Transverse colon (tissue), 4 donors: ENCODE data around the gene ALKBH5. TPM values are rescaled to one million over a fixed set of nuclear protein-coding genes. Genes with fewer than 3 reads are reported as not detected.

Experiments
- DNase-seq: peaks from one replicate; pipeline ENCODE4 v3.0.0-alpha.2; 2019
- H3K27ac ChIP-seq, 4 donors: fragments of 200-600 bp; sonication (generic); 2 replicates each; pipeline ENCODE4 v1.5.1; 2016 to 2018; ENCODE audit warnings: inconsistent platforms in 4 of 4
- H3K27me3 ChIP-seq: fragments of 200-600 bp; sonication (generic); 2 replicates; pipeline ENCODE4 v1.5.1; 2017; ENCODE audit warnings: inconsistent platforms
- H3K36me3 ChIP-seq, 4 donors: fragments of 200-600 bp; sonication (generic); 2 replicates each; pipeline ENCODE4 v1.5.1; 2017 to 2019; ENCODE audit warnings: inconsistent platforms in 4 of 4
- H3K4me1 ChIP-seq, 4 donors: fragments of 200-600 bp; sonication (generic); 2 replicates each; pipeline ENCODE4 v1.5.1; 2017 to 2020; ENCODE audit warnings: inconsistent platforms in 4 of 4
- H3K4me3 ChIP-seq, 4 donors: fragments of 200-600 bp; sonication (generic); 1 replicate in 1 of 4; 2 replicates in 3 of 4; pipeline versions ENCODE4 v1.5.1 to v1.6.1; 2017 to 2019; ENCODE audit warnings: inconsistent platforms in 4 of 4
- H3K9me3 ChIP-seq, 2 donors: fragments of 200-600 bp; sonication (generic); 2 replicates each; pipeline ENCODE4 v1.5.1; 2017 to 2019; ENCODE audit warnings: inconsistent platforms in 2 of 2
- CTCF ChIP-seq, 5 experiments: fragments of 200-600 bp in 3 of 5; fragments of 450-650 bp in 2 of 5; sonication (generic) in 3 of 5; IDR thresholded peaks; 1 replicate in 2 of 5; 2 replicates in 3 of 5; pipeline ENCODE4 v1.5.1; 2016 to 2017; ENCODE audit warnings: antibody characterized with exemption in 5 of 5, inconsistent platforms in 3 of 5, mild to moderate bottlenecking in 2 of 5, moderate library complexity in 1 of 5
- EP300 ChIP-seq: sonication (generic); formaldehyde crosslinking; IDR thresholded peaks from one replicate; pipeline ENCODE4 v1.6.1; 2017; ENCODE audit warnings: antibody characterized with exemption, low read depth
- POLR2A ChIP-seq: fragments of 450-650 bp; IDR thresholded peaks from one replicate; pipeline ENCODE4 v1.6.1; 2016; ENCODE audit warnings: antibody characterized with exemption, mild to moderate bottlenecking, moderate library complexity
- POLR2AphosphoS5 ChIP-seq, 3 donors: sonication (generic); formaldehyde crosslinking; IDR thresholded peaks; one replicate each; pipeline ENCODE4 v1.6.1; 2016; ENCODE audit warnings: antibody characterized with exemption in 3 of 3
- WGBS, 2 donors: methylation state at CpG; one replicate each; pipeline ENCODE4 v1.1.5; 2018; ENCODE audit warnings: low coverage in 1 of 2; 5-methylcytosine and 5-hydroxymethylcytosine counted together
- in situ Hi-C, 4 donors: fragments of 200-750 bp; cut with MboI; loops; one replicate each; pipeline versions ENCODE4 v1.15.0 to v1.15.1; 2017; ENCODE audit warnings: low sequenced_read_pairs in 3 of 4, low pct_ligation_motif_present in 1 of 4, low pct_unique_long_range_greater_than_20kb in 1 of 4
- intact Hi-C: fragments of 100-400 bp; cut with DNase I; formaldehyde crosslinking; loops from one replicate; pipeline ENCODE4 v1.15.1; 2023; ENCODE audit warnings: low total_unique reads
- total RNA-seq, 4 donors: library from RNA; depleted of rRNA; stranded (reverse); fragments of >200 nt; gene quantifications; one replicate each; pipeline ENCODE4 v1.1.0, GENCODE V29; 2016

The ALKBH5 gene
- total RNA-seq, 4 donors from 2014 or later: 69.2 to 109 (median 88.4) TPM

DNA sequence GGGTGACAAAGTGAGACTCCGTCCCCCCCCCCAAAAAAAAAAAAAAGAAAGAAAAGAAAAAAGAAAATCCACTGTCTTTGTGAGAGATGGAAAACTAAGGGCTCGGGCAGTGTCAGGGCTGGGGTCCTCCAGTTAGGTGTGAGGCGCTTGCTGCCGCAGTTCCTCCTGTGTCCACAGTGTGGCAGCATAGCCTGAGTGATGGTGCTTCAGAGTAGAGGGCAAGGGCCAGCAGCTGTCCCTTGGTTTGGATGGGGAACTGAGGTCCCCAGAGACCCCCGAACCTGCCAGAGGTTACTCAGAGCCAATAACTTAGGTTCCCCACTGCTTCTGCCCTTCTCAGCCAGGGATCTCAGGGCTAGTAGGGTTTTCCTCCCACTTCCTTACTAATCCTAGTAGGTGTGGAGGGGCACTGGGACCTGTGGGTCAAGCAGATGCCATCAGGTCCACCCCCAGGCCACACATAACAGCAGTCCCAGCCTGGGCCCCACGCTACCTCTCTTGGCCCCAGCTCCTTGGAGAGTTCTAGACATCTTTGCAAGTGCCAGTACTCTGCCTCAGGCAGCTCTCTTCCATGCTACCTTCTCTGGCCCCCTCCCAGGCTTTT, 33.9 kb downstream of the ALKBH5 start:
- intact Hi-C loops (no loop called here), in situ Hi-C loops (loop anchor here in 2 of 4 donors (10.0 kb wide), 3 partner anchors 57 to 87 kb away; no protein-coding TSS in a partner anchor)
- WGBS, 2 donors: 0 to 8% methylated on average over 3 to 5 of the region's 6 CpGs

GRCh38 chr17:18218756-18219415, 35.3 kb downstream of the ALKBH5 start:
- Histone ChIP-seq H3K27me3 (no peaks in the 10 kb centered on the region), H3K27ac (no peak overlapping the region), H3K36me3 (no peaks in the 10 kb centered on the region), H3K4me1 (peaks cover 0 to 3% (median 0%) of the 10 kb centered on the region in 4 donors), H3K4me3 (no peak overlapping the region), H3K9me3 (no peaks in the 10 kb centered on the region)
- DNase-seq: no peak
- intact Hi-C loops: no loop called here
- in situ Hi-C loops: loop anchor here in 2 of 4 donors (10.0 kb wide), 3 partner anchors 56 to 86 kb away; no protein-coding TSS in a partner anchor
- no peak for TF ChIP-seq POLR2A
- no peak for TF ChIP-seq POLR2AphosphoS5 (IDR thresholded peaks at IDR 0.05)
- no peak for TF ChIP-seq CTCF (IDR thresholded peaks at IDR 0.05)
- no peak for TF ChIP-seq EP300
- 52 to 60% methylated on average over 2 to 4 of the region's 4 CpGs for WGBS, 2 donors

More for the DNA sequence above, 33.9 kb downstream of the ALKBH5 start:
- H3K36me3 ChIP-seq: no peaks in the 10 kb centered on the region
- no peaks in the 10 kb centered on the region for H3K9me3 ChIP-seq
- no peak for TF ChIP-seq EP300
- TF ChIP-seq CTCF (IDR thresholded peaks at IDR 0.05): peak; percentile 81 to 95 (median 95)
- no peak for TF ChIP-seq POLR2AphosphoS5 (IDR thresholded peaks at IDR 0.05)
- TF ChIP-seq POLR2A: no peak
- peaks cover 0 to 3% (median 0%) of the 10 kb centered on the region in 4 donors for H3K4me1 ChIP-seq
- H3K27ac ChIP-seq: no peak overlapping the region
- no peak overlapping the region for H3K4me3 ChIP-seq
- H3K27me3 ChIP-seq: no peaks in the 10 kb centered on the region
- DNase-seq: peak; percentile 82

- WGBS, 2 donors: 99% methylated on average over 4 of the region's 4 CpGs; no CpG with 5 or more reads in 1 of the 2 donors
- intact Hi-C loops: no loop called here
- no peak for DNase-seq
- peak overlapping the region in 3 of 4 donors; percentile 54 to 70 (median 61) for H3K27ac ChIP-seq
- H3K4me1 ChIP-seq: peaks cover 5 to 18% (median 14%) of the 10 kb centered on the region in 4 donors
- no peaks in the 10 kb centered on the region for H3K36me3 ChIP-seq
- TF ChIP-seq EP300 (no peak), POLR2AphosphoS5 (IDR thresholded peaks at IDR 0.05) (no peak), CTCF (IDR thresholded peaks at IDR 0.05) (no peak), POLR2A (no peak)
- H3K4me3 ChIP-seq: no peak overlapping the region
- in situ Hi-C loops: no loop called here
- H3K27me3 ChIP-seq: no peaks in the 10 kb centered on the region
- no peaks in the 10 kb centered on the region for H3K9me3 ChIP-seq
Measured at GRCh38 chr17:18224053-18224386, 40.4 kb downstream of the ALKBH5 start.

DNA sequence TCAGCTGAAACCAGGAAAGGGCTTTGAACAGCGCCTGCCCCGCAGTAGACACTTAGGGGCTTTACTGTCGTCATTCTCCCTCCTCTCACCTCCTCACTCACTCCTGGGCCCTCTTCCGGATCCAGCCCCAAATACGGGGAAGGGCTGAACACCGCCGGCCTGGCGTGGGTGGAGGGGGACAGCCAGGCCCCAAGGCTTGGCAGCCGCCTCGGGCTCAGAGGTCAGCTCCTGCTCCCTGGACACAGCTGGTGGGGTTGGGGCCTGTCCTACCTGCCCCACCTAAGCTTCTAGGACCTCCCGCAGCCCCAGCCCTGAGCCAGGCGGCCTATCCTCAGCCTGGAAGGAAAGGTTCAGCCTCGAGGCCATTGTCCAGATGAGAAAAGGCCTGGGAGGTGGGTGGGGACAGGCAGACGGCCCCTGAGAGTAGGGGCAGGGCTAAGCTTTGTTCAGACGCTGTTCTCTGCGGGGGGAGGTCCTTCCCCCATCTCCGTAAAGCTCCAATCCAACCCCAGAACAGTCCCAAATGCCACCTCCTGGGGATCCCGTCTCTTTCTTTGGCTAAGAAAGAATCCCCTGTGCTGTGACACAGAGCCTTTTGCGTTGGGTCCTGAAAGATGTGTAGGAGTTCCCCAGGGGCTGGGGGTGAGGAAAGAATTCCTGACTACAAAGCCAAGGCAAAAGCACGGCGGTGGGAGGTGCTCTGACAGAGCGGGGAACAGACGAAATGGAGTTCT, 40.9 kb downstream of the ALKBH5 start:
- 0 to 59% methylated on average over 2 to 23 of the region's 23 CpGs for WGBS, 2 donors
- Histone ChIP-seq H3K27me3 (no peaks in the 10 kb centered on the region), H3K4me3 (peak overlapping the region in 3 of 4 donors; percentile 28 to 51 (median 31)), H3K27ac (peak overlapping the region; percentile 54 to 70 (median 60)), H3K4me1 (peaks cover 5 to 15% (median 14%) of the 10 kb centered on the region in 4 donors), H3K9me3 (no peaks in the 10 kb centered on the region), H3K36me3 (no peaks in the 10 kb centered on the region)
- intact Hi-C loops (no loop called here), in situ Hi-C loops (no loop called here)
- no peak for DNase-seq
- no peak for TF ChIP-seq POLR2A
- TF ChIP-seq EP300: no peak
- no peak for TF ChIP-seq POLR2AphosphoS5 (IDR thresholded peaks at IDR 0.05)
